IPS-20b (cell line): ENCODE data around the gene TBX15.

Source experiments
- H3K27ac ChIP-seq: one replicate; pipeline ENCODE4 v1.5.1; 2013; ENCODE audit warnings: low read length
- H3K27me3 ChIP-seq: 2 replicates; pipeline ENCODE4 v1.6.1; 2013; ENCODE audit warnings: mild to moderate bottlenecking, low read length, inconsistent platforms; ENCODE audit not compliant: insufficient read depth
- H3K36me3 ChIP-seq: 2 replicates; pipeline ENCODE4 v1.6.1; 2013; ENCODE audit warnings: low read depth, mild to moderate bottlenecking, inconsistent platforms, low read length, moderate library complexity; ENCODE audit not compliant: insufficient read depth
- H3K4me1 ChIP-seq: 2 replicates; pipeline ENCODE4 v1.6.1; 2013; ENCODE audit warnings: mild to moderate bottlenecking, control low read depth, inconsistent platforms, low read length, moderate library complexity; ENCODE audit not compliant: insufficient read depth
- H3K4me3 ChIP-seq: 2 replicates; pipeline ENCODE4 v1.5.1; 2013; ENCODE audit warnings: mild to moderate bottlenecking, low read length, inconsistent platforms
- H3K9ac ChIP-seq: 2 replicates; pipeline ENCODE4 v1.6.1; 2013; ENCODE audit warnings: low read depth, mild to moderate bottlenecking, inconsistent platforms, low read length, moderate library complexity
- H3K9me3 ChIP-seq: 2 replicates; pipeline ENCODE4 v1.6.1; 2013; ENCODE audit warnings: mild to moderate bottlenecking, low read depth, low read length, inconsistent platforms; ENCODE audit not compliant: insufficient read depth

Gene TBX15

GRCh38 chr1:118990513-118991152 is 2.5 kb upstream of the TBX15 start:
- H3K9me3 ChIP-seq = no peaks in the 10 kb centered on the region
- peaks cover 26% of the 10 kb centered on the region for H3K4me1 ChIP-seq
- H3K4me3 ChIP-seq = peak overlapping the region; percentile 59; the same call in 1 of the 2 replicates
- H3K36me3 ChIP-seq = no peaks in the 10 kb centered on the region
- H3K27me3 ChIP-seq = peaks cover 100% of the 10 kb centered on the region
- no peak overlapping the region for H3K27ac ChIP-seq
- no peak overlapping the region; the same call in 1 of the 2 replicates for H3K9ac ChIP-seq

DNA sequence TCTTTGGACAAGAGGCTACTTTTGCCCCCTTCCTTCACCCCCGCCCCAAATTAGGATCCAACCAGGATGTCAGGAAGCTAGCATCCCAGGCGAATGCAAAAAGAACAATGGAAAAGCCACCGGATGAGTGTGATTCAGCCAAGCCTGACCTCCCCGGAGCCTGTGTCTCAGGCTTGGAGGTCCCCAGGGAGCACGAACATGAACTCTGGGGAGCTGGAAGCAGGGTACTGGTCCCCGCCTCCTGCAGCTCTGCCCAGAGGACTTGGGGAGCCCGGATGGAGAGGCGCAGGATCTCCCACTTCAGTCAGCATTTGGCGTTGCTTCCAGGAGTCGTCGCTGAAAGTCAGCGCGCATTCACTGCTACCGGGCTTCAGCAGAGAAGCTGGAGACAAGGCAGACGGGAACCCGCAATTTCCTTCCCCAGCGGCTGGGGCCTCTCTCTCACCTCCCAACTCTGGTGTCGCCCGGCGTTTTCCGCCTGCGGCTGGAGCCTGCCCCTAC is 1.8 kb upstream of the TBX15 start:
- Histone ChIP-seq H3K9ac (peak overlapping the region; percentile 25; the same call in 1 of the 2 replicates), H3K4me3 (peak overlapping the region; percentile 59; the same call in 1 of the 2 replicates), H3K27me3 (peaks cover 100% of the 10 kb centered on the region), H3K9me3 (no peaks in the 10 kb centered on the region), H3K36me3 (no peaks in the 10 kb centered on the region), H3K4me1 (peaks cover 30% of the 10 kb centered on the region), H3K27ac (no peak overlapping the region)

GRCh38 chr1:118989006-118989815 is 1.1 kb upstream of the TBX15 start:
- H3K27ac ChIP-seq = no peak overlapping the region
- peak overlapping the region; percentile 25; the same call in 1 of the 2 replicates for H3K9ac ChIP-seq
- peaks cover 100% of the 10 kb centered on the region for H3K27me3 ChIP-seq
- no peaks in the 10 kb centered on the region for H3K36me3 ChIP-seq
- peak overlapping the region; percentile 59 for H3K4me3 ChIP-seq
- peaks cover 30% of the 10 kb centered on the region for H3K4me1 ChIP-seq
- H3K9me3 ChIP-seq = no peaks in the 10 kb centered on the region; the same call in 1 of the 2 replicates

DNA sequence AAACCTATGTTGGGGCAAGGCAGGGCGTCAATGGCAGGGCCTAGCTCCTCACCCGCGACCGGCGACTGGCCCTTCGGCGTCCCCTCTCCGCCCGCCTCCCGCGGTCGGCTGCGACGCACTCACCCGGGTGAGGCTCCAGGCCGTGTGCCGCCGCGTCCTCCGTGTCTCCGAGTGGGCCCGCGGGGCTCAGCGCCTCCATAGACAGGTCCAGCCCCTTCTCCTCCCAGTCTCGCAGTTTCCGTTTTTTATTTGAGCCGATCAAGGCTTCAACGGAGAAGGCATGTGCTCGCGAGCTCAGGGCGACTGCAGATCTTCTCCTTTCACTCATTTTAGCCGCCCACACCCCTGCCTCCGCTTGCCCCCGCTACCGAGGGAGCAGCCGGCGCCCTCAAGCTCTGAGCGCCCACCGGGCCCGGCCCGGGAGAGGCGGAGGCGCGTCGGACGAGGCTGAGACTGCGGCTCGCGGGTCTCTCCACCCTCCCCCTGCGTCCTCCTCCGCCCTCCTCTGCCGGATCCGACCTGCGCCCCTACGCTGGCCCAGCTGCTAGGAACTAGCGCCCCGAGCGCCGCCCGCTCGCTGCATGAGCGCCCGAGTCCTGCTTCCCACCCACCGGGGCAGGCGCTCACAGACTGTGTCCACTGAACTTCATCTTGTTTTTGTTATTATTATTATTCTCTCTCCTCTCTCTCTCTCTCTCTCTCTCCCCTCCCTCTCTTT is 516 bp downstream of the TBX15 start:
- Histone ChIP-seq H3K27ac (no peak overlapping the region), H3K27me3 (peaks cover 100% of the 10 kb centered on the region)

GRCh38 chr1:118986555-118987467 is 1.3 kb downstream of the TBX15 start:
- no peaks in the 10 kb centered on the region for H3K36me3 ChIP-seq
- no peak overlapping the region for H3K27ac ChIP-seq
- H3K4me1 ChIP-seq = peaks cover 30% of the 10 kb centered on the region
- no peaks in the 10 kb centered on the region; the same call in 1 of the 2 replicates for H3K9me3 ChIP-seq
- H3K4me3 ChIP-seq = peak overlapping the region; percentile 59
- H3K9ac ChIP-seq = peak overlapping the region; percentile 64; the same call in 1 of the 2 replicates
- H3K27me3 ChIP-seq = peaks cover 100% of the 10 kb centered on the region

More for the DNA sequence above, 516 bp downstream of the TBX15 start:
- H3K4me3 ChIP-seq = peak overlapping the region; percentile 59
- peak overlapping the region; percentile 64; the same call in 1 of the 2 replicates for H3K9ac ChIP-seq
- H3K9me3 ChIP-seq = no peaks in the 10 kb centered on the region; the same call in 1 of the 2 replicates
- H3K36me3 ChIP-seq = no peaks in the 10 kb centered on the region
- H3K4me1 ChIP-seq = peaks cover 30% of the 10 kb centered on the region

DNA sequence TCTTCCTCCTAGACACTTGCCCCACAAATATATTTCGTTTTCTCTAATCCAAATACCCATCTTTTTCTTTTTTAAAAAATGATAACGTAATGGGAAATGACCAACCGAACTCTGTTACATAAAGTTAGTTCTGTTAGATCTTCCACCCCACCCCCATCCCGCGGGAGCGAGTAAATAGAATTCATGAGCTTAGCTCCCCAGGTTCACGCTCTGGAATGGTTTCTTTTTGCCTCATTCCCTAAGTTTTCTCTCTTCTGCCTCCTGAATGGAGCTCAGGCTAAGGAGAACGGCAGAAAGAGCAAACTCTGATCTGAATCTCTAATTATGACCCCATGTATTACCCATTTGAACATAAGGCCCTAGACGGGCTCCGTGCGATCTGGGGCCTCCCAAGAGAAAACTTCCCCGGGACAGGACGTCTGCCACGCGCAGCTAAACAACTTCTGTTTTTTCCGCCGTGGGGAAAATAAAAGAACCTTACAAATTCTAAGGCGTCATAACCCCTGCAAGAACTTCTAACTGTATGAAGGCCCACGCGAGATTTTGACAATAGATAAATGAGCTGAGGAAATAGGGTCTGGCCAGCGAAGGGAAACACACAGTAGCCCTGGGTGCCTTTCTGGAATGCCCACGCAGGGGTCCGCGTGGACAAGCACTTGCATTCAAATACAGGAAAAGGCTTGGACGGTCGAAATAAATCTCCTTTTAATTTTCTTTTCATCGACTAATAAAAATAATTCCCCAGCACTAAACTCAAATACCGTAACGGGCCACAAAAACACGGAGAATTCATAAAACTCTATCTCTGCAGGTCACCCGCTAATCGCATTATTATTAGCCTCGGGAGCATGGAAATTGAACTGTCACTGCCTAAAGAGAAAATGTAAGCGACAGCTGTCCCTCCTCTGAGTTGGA is 2.2 kb downstream of the TBX15 start:
- H3K9me3 ChIP-seq = no peaks in the 10 kb centered on the region; the same call in 1 of the 2 replicates
- no peak overlapping the region for H3K9ac ChIP-seq
- peaks cover 100% of the 10 kb centered on the region for H3K27me3 ChIP-seq
- peaks cover 30% of the 10 kb centered on the region for H3K4me1 ChIP-seq
- H3K4me3 ChIP-seq = peak overlapping the region; percentile 59
- H3K36me3 ChIP-seq = no peaks in the 10 kb centered on the region
- no peak overlapping the region for H3K27ac ChIP-seq

DNA sequence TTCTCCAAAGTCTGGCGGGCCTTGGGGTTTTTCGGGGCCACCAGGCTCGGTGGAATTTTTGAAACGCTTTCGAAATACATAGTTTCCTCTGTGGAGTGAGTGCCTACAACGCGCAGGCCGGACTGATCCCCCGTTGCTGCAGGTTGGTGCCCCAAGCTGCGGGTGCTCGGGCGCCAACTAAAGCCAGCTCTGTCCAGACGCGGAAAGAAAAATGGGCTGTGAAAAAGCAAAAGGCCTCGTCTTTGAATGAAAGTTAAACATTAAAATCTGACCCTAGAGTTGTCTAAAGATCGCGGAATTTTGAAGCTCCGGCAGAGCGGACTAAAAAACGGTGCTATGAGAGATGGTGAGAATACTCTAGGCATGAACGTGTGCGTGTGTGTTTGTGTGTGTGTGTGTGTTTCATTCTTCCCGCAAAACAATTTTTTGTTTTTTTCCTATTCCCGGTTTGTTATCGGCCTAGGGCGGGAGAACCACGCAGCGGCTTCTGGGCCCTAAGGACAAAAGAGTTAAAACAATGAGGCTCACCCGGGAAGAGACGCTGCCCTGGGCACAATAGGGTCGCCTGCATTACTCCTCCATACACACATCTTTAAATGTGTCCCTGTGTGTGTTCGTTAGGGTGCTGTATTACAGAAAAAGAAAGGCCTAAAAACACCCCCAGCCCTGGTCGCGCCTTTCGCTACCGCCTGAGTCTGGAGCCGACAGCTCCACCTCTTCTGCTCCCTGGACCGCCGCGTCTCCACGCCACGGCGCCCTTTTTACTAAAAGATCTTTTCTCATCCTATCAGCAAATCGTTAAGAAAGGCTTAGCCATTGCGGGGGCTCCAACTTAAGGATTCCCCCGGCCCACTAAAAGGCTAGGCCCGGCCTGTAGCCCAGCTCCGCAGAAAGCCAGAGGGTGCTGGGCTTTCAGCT is 3.2 kb downstream of the TBX15 start:
- Histone ChIP-seq H3K27ac (no peak overlapping the region), H3K9ac (no peak overlapping the region; the same call in 1 of the 2 replicates), H3K36me3 (no peaks in the 10 kb centered on the region), H3K4me3 (peak overlapping the region; percentile 35; the same call in 1 of the 2 replicates), H3K27me3 (peaks cover 100% of the 10 kb centered on the region), H3K9me3 (no peaks in the 10 kb centered on the region; the same call in 1 of the 2 replicates), H3K4me1 (peaks cover 22% of the 10 kb centered on the region)

DNA sequence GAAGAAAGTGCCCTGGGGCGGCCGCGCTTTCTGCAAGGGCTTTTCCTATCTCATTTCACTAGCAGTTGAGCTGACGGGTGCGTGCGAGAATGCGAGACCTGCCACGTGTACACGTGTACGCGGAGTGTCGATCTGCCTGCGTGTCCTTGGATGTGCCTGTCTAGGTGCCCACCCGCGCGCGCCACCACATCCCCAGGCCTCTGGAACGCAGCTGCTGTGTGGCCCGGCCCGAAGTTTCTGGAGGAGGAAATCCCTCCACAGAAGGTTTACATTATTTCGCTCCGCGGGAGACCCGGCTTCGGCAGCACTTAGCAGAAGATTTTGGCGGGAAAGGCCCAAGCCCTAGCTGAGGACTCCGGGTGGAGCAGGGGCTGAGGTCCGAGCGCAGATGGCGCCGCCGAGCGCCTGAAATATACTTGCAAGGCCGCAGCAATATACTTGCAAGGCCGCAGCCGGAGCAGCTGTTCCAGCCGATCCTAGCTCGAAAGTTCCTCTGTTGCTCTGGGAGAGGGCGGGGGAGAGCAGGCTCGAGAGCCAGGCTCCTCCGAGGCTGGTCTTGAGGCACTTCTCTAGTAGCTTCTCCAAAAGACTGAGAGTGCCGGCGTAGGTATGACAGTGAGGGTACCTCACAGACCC is 3.9 kb downstream of the TBX15 start:
- peaks cover 16% of the 10 kb centered on the region for H3K4me1 ChIP-seq
- H3K27ac ChIP-seq = no peak overlapping the region
- no peak overlapping the region; the same call in 1 of the 2 replicates for H3K9ac ChIP-seq
- peak overlapping the region; percentile 35; the same call in 1 of the 2 replicates for H3K4me3 ChIP-seq
- H3K9me3 ChIP-seq = no peaks in the 10 kb centered on the region; the same call in 1 of the 2 replicates
- no peaks in the 10 kb centered on the region for H3K36me3 ChIP-seq
- H3K27me3 ChIP-seq = peaks cover 100% of the 10 kb centered on the region

GRCh38 chr1:118983558-118984041 is 4.5 kb downstream of the TBX15 start:
- H3K4me1 ChIP-seq = peaks cover 15% of the 10 kb centered on the region
- H3K9ac ChIP-seq = no peak overlapping the region
- H3K27ac ChIP-seq = no peak overlapping the region
- no peaks in the 10 kb centered on the region; the same call in 1 of the 2 replicates for H3K9me3 ChIP-seq
- no peaks in the 10 kb centered on the region for H3K36me3 ChIP-seq
- H3K27me3 ChIP-seq = peaks cover 100% of the 10 kb centered on the region
- H3K4me3 ChIP-seq = no peak overlapping the region
